ENCODE data around the gene TCTA.

Gene TCTA

GRCh38 chr3:49461443-49462171 lies 49.4 kb downstream of the TCTA start:
- no peak for DNase-seq

DNA sequence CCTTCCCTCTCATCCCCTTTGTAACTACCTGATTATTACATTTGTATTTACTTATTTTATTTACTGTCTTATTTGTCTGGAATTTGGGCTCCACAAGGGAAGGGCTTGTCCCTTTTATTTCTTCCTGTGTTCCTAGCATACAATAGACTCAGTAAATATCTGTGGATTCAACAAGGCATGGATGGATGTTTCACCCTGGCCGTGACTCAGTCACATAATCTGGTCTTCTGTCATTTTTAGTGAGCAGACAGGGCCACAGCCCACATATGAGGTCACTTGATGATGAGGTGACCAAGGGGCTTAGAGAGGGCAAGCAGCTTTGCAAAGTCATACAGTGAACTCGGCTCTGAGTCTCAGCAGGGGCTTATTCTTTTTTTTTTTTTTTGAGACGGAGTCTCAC lies 50.0 kb downstream of the TCTA start:
- DNase-seq, result no peak

- no peak for DNase-seq
Measured at GRCh38 chr3:49465270-49466034, 53.2 kb downstream of the TCTA start.

Data from cortex of kidney (tissue), 1 donor.